LNCAP (cell line): ENCODE measurements around the gene GMPR2.

Source experiments
- TF ChIP-seq, protein P1 (sequence below): fragments of 450-650 bp; IDR thresholded peaks from 2 replicates; pipeline ENCODE4 v1.5.1; 2017; ENCODE audit warnings: mild to moderate bottlenecking

Gene GMPR2

DNA sequence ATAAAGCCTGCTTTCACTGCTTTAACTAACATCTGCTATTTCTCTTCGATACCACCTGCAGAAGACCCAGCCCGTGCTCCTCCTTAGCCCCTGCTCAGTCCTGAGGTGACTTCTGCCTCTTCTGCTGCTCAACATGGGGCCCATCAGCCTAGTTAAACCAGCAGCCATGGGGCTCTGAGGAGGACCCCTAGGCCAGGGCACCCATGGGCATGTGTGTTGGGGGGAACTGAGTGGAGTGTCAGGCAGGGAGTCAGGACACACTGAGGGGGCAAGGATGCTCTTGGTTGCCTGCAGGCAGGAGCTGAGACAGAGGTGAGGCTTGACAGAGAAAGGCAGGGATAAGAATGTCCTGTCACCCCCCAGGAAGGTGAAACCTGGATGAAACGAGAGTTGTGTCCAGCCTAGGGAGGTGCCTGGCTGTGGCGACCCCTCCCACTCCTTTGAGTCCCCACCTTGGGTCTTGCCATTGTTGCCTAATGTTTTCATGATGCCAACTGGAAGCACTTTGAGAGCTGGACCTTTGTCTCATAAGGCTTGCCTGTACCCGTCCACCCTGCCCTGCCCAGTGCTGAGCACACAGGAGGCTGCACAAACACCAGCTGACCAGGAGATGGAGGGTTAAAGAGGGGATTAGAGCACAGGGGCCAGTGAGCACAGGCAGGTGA, 51.2 kb downstream of the GMPR2 start:
- TF ChIP-seq, protein P1, sequence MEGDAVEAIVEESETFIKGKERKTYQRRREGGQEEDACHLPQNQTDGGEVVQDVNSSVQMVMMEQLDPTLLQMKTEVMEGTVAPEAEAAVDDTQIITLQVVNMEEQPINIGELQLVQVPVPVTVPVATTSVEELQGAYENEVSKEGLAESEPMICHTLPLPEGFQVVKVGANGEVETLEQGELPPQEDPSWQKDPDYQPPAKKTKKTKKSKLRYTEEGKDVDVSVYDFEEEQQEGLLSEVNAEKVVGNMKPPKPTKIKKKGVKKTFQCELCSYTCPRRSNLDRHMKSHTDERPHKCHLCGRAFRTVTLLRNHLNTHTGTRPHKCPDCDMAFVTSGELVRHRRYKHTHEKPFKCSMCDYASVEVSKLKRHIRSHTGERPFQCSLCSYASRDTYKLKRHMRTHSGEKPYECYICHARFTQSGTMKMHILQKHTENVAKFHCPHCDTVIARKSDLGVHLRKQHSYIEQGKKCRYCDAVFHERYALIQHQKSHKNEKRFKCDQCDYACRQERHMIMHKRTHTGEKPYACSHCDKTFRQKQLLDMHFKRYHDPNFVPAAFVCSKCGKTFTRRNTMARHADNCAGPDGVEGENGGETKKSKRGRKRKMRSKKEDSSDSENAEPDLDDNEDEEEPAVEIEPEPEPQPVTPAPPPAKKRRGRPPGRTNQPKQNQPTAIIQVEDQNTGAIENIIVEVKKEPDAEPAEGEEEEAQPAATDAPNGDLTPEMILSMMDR = no peak

- TF ChIP-seq, protein P1 = no peak
These were observed 51.8 kb downstream of the GMPR2 start for GRCh38 chr14:24284501-24285035.

GRCh38 chr14:24285351-24285750, 52.6 kb downstream of the GMPR2 start:
- TF ChIP-seq, protein P1 = no peak

- TF ChIP-seq, protein P1 = no peak
These were observed 54.3 kb downstream of the GMPR2 start for GRCh38 chr14:24286996-24287395.
